Hepatocyte (in vitro differentiated cells): ENCODE measurements around the gene MRPL10. TPM values are rescaled to one million over a fixed set of nuclear protein-coding genes. Genes with fewer than 3 reads are reported as not detected.

ENCODE experiments used
- DNase-seq: peaks from one replicate; pipeline ENCODE4 v3.0.0-alpha.2; 2016; ENCODE audit warnings: low spot score
- H2AFZ ChIP-seq: fragments of 200-600 bp; sonication (generic); 2 replicates; pipeline ENCODE4 v1.6.0; 2016; ENCODE audit warnings: antibody characterized with exemption, mild to moderate bottlenecking
- H3K27ac ChIP-seq: fragments of 200-600 bp; sonication (generic); 2 replicates; pipeline ENCODE4 v1.5.1; 2016; ENCODE audit warnings: mild to moderate bottlenecking
- H3K27me3 ChIP-seq: fragments of 200-600 bp; sonication (generic); 2 replicates; pipeline ENCODE4 v1.6.1; 2016
- H3K36me3 ChIP-seq: fragments of 200-600 bp; sonication (generic); replicated peaks from 2 replicates; pipeline ENCODE4 v1.5.1; 2016; ENCODE audit warnings: low read depth; ENCODE audit not compliant: insufficient read depth
- H3K4me1 ChIP-seq: fragments of 200-600 bp; sonication (generic); 2 replicates; pipeline ENCODE4 v1.5.1; 2016; ENCODE audit warnings: mild to moderate bottlenecking, moderate library complexity; ENCODE audit not compliant: insufficient read depth
- H3K4me2 ChIP-seq: fragments of 200-600 bp; sonication (generic); 2 replicates; pipeline ENCODE4 v1.6.0; 2016
- H3K4me3 ChIP-seq: fragments of 200-600 bp; sonication (generic); 2 replicates; pipeline ENCODE4 v1.5.1; 2016; ENCODE audit warnings: mild to moderate bottlenecking
- H3K79me2 ChIP-seq: fragments of 200-600 bp; sonication (generic); 2 replicates; pipeline ENCODE4 v1.6.0; 2017; ENCODE audit warnings: mild to moderate bottlenecking
- H3K9me2 ChIP-seq: fragments of 200-600 bp; sonication (generic); replicated peaks from 2 replicates; pipeline ENCODE4 v1.6.0; 2017; ENCODE audit warnings: mild to moderate bottlenecking; ENCODE audit not compliant: insufficient read depth
- H3K9me3 ChIP-seq: fragments of 200-600 bp; sonication (generic); 2 replicates; pipeline ENCODE4 v1.5.1; 2016; ENCODE audit warnings: low read depth, mild to moderate bottlenecking
- H4K20me1 ChIP-seq: fragments of 200-600 bp; sonication (generic); 2 replicates; pipeline ENCODE4 v1.6.0; 2016; ENCODE audit warnings: mild to moderate bottlenecking; ENCODE audit not compliant: insufficient read depth, poor library complexity, severe bottlenecking
- CTCF ChIP-seq: fragments of 200-600 bp; sonication (generic); IDR thresholded peaks from 2 replicates; pipeline ENCODE4 v1.5.1; 2016; ENCODE audit warnings: antibody characterized with exemption, mild to moderate bottlenecking; ENCODE audit not compliant: poor library complexity
- EZH2 ChIP-seq: fragments of 200-600 bp; sonication (generic); IDR thresholded peaks from 2 replicates; pipeline ENCODE4 v1.6.1; 2016; ENCODE audit warnings: antibody characterized with exemption, mild to moderate bottlenecking, borderline replicate concordance
- EZH2phosphoT487 ChIP-seq: fragments of 200-600 bp; sonication (generic); IDR thresholded peaks from one replicate; pipeline ENCODE4 v1.6.1; 2018; ENCODE audit warnings: antibody characterized with exemption, mild to moderate bottlenecking, low read depth, moderate library complexity; ENCODE audit not compliant: unreplicated experiment, severe bottlenecking
- WGBS: methylation state at CpG from one replicate; pipeline ENCODE4 v1.1.6; 2016; ENCODE audit warnings: low lambda C conversion rate; ENCODE audit errors: missing lambda C conversion rate; 5-methylcytosine and 5-hydroxymethylcytosine counted together
- polyA plus RNA-seq: library from polyadenylated mRNA; unstranded; fragments of >200 nt; fragmentation: Nextera tagmentation; extraction: Ambion mirVana; gene quantifications from 2 replicates; pipeline ENCODE4 v1.2.1, GENCODE V29; 2016
- total RNA-seq: library from RNA; depleted of rRNA; stranded (reverse); fragments of >200 nt; gene quantifications from 2 replicates; pipeline ENCODE4 v1.2.3, GENCODE V29; 2014

MRPL10 gene
- total and polyA plus RNA-seq, 2 experiments from 2014 or later: 30.7 to 33.7 TPM

- TF ChIP-seq CTCF: no peak
- no peak for TF ChIP-seq EZH2
- TF ChIP-seq EZH2phosphoT487: no peak
- H3K9me3 ChIP-seq: no peaks in the 10 kb centered on the region
- H4K20me1 ChIP-seq: no peaks in the 10 kb centered on the region
- H3K4me1 ChIP-seq: peaks cover 22% of the 10 kb centered on the region
- no peak overlapping the region for H3K4me3 ChIP-seq
- no peak overlapping the region for H2AFZ ChIP-seq
- no peaks in the 10 kb centered on the region for H3K79me2 ChIP-seq
- 94% methylated on average over 9 of the region's 9 CpGs for WGBS
- no peaks in the 10 kb centered on the region for H3K9me2 ChIP-seq
- no peaks in the 10 kb centered on the region for H3K36me3 ChIP-seq
- no peak overlapping the region for H3K4me2 ChIP-seq
- H3K27me3 ChIP-seq: no peaks in the 10 kb centered on the region
- no peak for DNase-seq
- no peak overlapping the region for H3K27ac ChIP-seq
Measured at GRCh38 chr17:47806913-47807255, 24.5 kb downstream of the MRPL10 start.

GRCh38 chr17:47806026-47806912 lies 25.1 kb downstream of the MRPL10 start:
- no peaks in the 10 kb centered on the region for H4K20me1 ChIP-seq
- TF ChIP-seq EZH2phosphoT487 (no peak), CTCF (no peak), EZH2 (no peak)
- H3K36me3 ChIP-seq: no peaks in the 10 kb centered on the region
- DNase-seq: no peak
- no peak overlapping the region for H3K4me3 ChIP-seq
- no peaks in the 10 kb centered on the region for H3K9me2 ChIP-seq
- WGBS: 93% methylated on average over 16 of the region's 16 CpGs
- H3K27me3 ChIP-seq: no peaks in the 10 kb centered on the region
- no peaks in the 10 kb centered on the region for H3K9me3 ChIP-seq
- no peak overlapping the region for H2AFZ ChIP-seq
- H3K4me2 ChIP-seq: no peak overlapping the region
- no peaks in the 10 kb centered on the region for H3K79me2 ChIP-seq
- H3K4me1 ChIP-seq: peaks cover 22% of the 10 kb centered on the region
- no peak overlapping the region for H3K27ac ChIP-seq

GRCh38 chr17:47804461-47804860 lies 26.9 kb downstream of the MRPL10 start:
- Histone ChIP-seq H3K9me2 (no peaks in the 10 kb centered on the region), H3K27ac (no peak overlapping the region), H3K36me3 (no peaks in the 10 kb centered on the region), H3K4me3 (no peak overlapping the region), H3K4me2 (no peak overlapping the region), H3K9me3 (no peaks in the 10 kb centered on the region), H2AFZ (no peak overlapping the region), H3K4me1 (peaks cover 6% of the 10 kb centered on the region), H4K20me1 (no peaks in the 10 kb centered on the region), H3K27me3 (peaks cover 6% of the 10 kb centered on the region), H3K79me2 (no peaks in the 10 kb centered on the region)
- no peak for DNase-seq
- 69% methylated on average over 3 of the region's 3 CpGs for WGBS
- no peak for TF ChIP-seq EZH2
- TF ChIP-seq EZH2phosphoT487: no peak
- no peak for TF ChIP-seq CTCF
